Mucosa of rectum (tissue), 2 donors: ENCODE data around the gene SLC16A9.
"Not testable (repeated sequence)": the region's sequence is repeated elsewhere in the genome, so short reads cannot be mapped to it uniquely, and the experiment has no call there.

Experiments used
- H3K27ac ChIP-seq, 2 donors: one replicate each; pipeline ENCODE4 v1.7.0; 2013; ENCODE audit warnings: inconsistent platforms in 2 of 2, low read depth in 2 of 2, low read length in 2 of 2
- H3K27me3 ChIP-seq, 2 donors: one replicate each; pipeline ENCODE4 v1.7.0; 2013; ENCODE audit warnings: low read length in 2 of 2; ENCODE audit not compliant: control insufficient read depth in 2 of 2, insufficient read depth in 2 of 2
- H3K36me3 ChIP-seq, 2 donors: one replicate each; pipeline ENCODE4 v1.7.0; 2013; ENCODE audit warnings: low read length in 2 of 2; ENCODE audit not compliant: control insufficient read depth in 2 of 2, insufficient read depth in 2 of 2
- H3K4me1 ChIP-seq, 2 donors: one replicate each; pipeline ENCODE4 v1.7.0; 2013; ENCODE audit warnings: low read length in 2 of 2, mild to moderate bottlenecking in 1 of 2; ENCODE audit not compliant: control insufficient read depth in 2 of 2, insufficient read depth in 2 of 2
- H3K4me3 ChIP-seq, 2 donors: one replicate each; pipeline ENCODE4 v1.7.0; 2013; ENCODE audit warnings: low read length in 2 of 2
- H3K9ac ChIP-seq, 2 donors: one replicate each; pipeline ENCODE4 v1.7.0; 2013; ENCODE audit warnings: low read length in 2 of 2, low read depth in 1 of 2, mild to moderate bottlenecking in 1 of 2
- H3K9me3 ChIP-seq, 2 donors: one replicate each; pipeline ENCODE4 v1.7.0; 2013; ENCODE audit warnings: low read length in 2 of 2; ENCODE audit not compliant: control insufficient read depth in 2 of 2
- donor health status: healthy.
- donor health status: Normal muscosa, but diverticular disease.

The SLC16A9 gene

DNA sequence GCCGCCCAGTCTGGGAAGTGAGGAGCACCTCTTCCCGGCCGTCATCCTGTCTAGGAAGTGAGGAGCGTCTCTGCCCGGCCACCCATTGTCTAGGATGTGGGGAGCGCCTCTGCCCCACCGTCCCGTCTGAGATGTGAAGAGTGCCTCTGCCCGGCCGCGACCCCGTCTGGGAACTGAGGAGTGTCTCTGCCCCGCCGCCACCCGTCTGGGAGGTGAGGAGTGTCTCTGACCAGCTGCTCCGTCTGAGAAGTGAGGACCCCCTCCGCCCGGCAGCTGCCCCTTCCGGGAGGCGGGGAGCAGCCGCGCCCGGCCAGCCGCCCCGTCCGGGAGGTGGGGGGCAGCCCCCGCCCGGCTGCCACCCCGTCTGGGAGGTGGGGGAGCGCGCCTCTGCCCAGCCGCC lies 34.5 kb upstream of the SLC16A9 start:
- H3K27ac ChIP-seq, H3K36me3 ChIP-seq, H3K27me3 ChIP-seq, H3K9ac ChIP-seq, H3K9me3 ChIP-seq, H3K4me3 ChIP-seq: not testable (repeated sequence)
- peaks cover 0 to 16% of the 10 kb centered on the region in 2 donors for H3K4me1 ChIP-seq

DNA sequence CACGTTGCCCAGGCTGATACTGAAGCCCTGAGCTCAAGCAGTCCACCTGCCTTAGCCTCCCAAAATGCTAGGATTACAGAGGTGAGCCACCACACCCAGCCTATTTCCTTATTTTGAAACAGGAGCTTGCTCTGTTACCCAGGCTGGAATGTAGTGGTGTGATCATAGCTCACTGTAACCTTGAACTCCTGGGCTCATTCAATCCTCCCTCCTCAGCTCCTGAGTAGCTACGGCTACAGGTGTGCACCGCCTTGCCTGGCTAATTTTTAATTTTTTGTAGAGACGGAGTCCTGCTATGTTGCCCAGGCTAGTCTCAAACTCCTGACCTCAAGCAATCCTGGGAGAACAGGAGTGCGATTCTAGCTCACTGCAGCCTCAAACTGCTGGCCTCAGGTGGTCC lies 31.9 kb upstream of the SLC16A9 start:
- Histone ChIP-seq H3K27me3 (no peaks in the 10 kb centered on the region), H3K9ac (no peak overlapping the region), H3K9me3 (no peaks in the 10 kb centered on the region), H3K4me1 (peaks cover 0 to 8% of the 10 kb centered on the region in 2 donors), H3K27ac (peak overlapping the region in 1 of 2 donors; percentile 67), H3K4me3 (no peak overlapping the region), H3K36me3 (no peaks in the 10 kb centered on the region)

DNA sequence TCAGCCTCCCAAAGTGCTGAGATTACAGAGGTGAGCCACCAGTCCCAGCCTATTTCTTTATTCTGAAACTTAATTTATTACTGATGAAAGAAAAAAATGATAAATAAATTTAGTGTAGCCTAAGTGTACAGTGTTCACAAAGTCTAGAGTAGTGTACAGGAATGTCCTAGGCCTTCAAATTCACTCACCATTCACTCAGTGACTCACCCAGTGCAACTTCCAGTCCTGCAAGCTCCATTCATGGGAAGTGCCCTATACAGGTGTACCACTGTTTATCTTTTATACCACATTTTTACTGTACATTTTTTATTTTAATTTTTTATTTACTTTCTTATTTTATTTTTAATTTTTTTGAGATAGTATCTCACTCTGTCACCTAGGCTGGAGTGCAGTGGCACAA lies 31.4 kb upstream of the SLC16A9 start:
- Histone ChIP-seq H3K9ac (no peak overlapping the region), H3K27ac (peak overlapping the region in 1 of 2 donors; percentile 67), H3K4me1 (peaks cover 0 to 5% of the 10 kb centered on the region in 2 donors), H3K36me3 (no peaks in the 10 kb centered on the region), H3K27me3 (no peaks in the 10 kb centered on the region), H3K9me3 (no peaks in the 10 kb centered on the region), H3K4me3 (no peak overlapping the region)

DNA sequence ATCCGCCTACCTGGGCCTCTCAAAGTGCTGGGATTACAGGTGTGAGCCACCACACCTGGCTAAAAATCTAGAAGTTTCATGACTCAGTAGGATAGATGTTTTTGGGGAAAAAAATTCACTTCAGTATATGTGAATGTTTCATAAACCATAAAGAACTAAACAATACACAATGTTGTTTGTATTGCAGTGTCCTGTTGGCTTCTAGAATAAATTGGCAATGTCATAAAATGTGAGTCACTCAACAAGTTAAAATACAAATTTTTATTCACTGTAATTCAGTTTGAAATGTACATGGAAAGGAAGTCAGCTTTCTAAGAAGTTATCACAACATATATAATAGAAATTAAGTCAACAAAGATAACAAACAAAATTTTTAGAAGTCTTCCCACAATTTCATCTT lies 27.1 kb upstream of the SLC16A9 start:
- Histone ChIP-seq H3K9ac (no peak overlapping the region), H3K27ac (no peak overlapping the region), H3K4me3 (no peak overlapping the region), H3K27me3 (no peaks in the 10 kb centered on the region), H3K36me3 (no peaks in the 10 kb centered on the region), H3K9me3 (no peaks in the 10 kb centered on the region), H3K4me1 (peaks cover 0 to 5% of the 10 kb centered on the region in 2 donors)

DNA sequence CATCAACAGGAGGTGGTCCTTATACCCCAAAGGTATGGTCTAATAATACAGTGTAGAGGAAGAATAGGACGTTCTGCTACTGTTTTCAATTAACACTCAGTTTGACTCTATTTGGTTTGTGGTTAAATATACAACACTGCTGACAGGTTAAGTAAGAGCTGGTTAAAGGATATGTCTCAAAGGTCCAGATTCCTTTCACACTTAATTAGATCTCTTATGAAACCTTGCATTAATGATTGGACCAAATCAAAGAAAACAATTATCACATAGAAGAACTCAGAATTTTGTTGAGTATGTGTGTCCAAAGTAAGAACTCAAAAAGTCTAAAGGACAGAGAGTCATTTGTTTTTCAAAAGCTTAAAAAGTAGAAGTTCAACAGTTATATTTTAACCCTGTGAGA lies 25.6 kb upstream of the SLC16A9 start:
- H3K27ac ChIP-seq, result no peak overlapping the region
- H3K27me3 ChIP-seq, result no peaks in the 10 kb centered on the region
- no peak overlapping the region for H3K4me3 ChIP-seq
- no peaks in the 10 kb centered on the region for H3K4me1 ChIP-seq
- no peak overlapping the region for H3K9ac ChIP-seq
- H3K36me3 ChIP-seq, result no peaks in the 10 kb centered on the region
- H3K9me3 ChIP-seq, result no peaks in the 10 kb centered on the region

DNA sequence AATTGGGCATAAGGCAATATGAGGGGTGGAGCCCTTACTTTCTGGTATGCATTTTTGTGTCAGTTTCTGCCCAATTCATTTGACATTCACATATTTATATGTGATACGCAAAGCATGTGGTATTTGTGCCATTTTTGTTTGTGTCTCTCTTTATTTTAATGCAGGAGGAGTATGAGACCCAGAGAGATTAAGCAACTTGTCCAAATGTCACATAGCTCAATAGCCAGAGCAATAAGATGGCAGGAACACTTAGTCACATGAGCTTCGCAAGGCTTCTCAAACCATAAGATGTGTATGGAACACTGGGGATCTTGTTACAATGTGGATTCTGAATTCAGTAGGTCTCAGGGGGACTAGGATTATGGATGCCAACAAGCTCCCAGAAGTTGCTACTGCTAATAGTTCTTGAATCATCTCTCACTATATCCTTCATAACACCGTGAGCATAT lies 24.4 kb upstream of the SLC16A9 start:
- Histone ChIP-seq H3K9ac (no peak overlapping the region), H3K27ac (no peak overlapping the region), H3K4me1 (no peaks in the 10 kb centered on the region), H3K36me3 (no peaks in the 10 kb centered on the region), H3K9me3 (no peaks in the 10 kb centered on the region), H3K4me3 (no peak overlapping the region), H3K27me3 (no peaks in the 10 kb centered on the region)

DNA sequence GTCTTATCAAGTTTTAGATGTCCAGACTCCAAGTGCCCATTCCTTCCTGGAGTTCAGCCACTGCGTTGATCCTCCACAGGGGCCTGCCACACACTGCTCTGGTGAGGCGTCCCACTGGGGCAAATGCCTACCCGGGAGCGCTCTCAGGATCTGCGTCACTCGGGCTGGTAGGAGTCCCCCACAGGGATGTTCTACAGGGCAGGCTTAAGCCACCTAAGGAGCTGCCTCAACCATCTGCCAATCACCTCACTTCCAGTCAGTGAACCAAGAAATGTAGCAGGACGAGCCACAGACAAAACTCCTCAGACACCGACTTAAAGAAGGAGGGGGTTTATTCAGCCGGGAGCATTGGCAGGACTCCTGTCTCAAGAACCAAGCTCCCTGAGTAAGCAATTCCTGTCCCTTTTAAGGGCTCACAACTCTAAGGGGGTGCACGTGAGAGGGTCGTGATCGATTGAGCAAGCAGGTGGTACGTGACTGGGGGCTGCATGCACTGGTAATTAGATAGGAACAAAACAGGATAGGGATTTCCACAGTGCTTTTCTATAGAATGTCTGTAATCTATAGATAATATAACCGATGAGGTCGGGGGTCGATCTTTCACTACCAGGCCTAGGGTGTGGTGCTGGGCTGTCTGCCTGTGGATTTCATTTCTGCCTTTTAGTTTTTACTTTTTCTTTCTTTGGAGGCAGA lies 23.8 kb upstream of the SLC16A9 start:
- not testable (repeated sequence) for H3K9ac ChIP-seq

DNA sequence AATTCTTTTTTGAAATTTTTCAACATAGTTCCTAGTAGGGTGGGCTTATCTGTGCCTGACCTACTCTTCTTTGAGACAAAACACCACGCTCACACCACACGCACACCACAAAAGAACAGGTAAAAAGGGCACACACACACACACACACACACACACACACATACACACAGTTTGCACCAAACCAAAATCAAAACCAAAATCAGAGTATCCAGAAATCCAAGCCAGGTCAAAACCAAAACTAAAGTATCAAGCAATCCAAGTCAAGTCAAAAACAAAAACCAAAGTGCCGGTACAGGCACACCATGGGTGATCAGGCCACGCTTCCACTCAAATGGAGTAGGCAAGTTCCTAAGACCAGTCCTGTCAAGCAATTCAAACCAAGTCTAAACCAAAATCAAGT lies 23.2 kb upstream of the SLC16A9 start:
- not testable (repeated sequence) for H3K27me3 ChIP-seq, H3K4me3 ChIP-seq, H3K4me1 ChIP-seq, H3K9ac ChIP-seq, H3K36me3 ChIP-seq, H3K9me3 ChIP-seq, H3K27ac ChIP-seq

More for the DNA sequence above, 23.8 kb upstream of the SLC16A9 start:
- not testable (repeated sequence) for H3K27ac ChIP-seq, H3K4me3 ChIP-seq, H3K27me3 ChIP-seq, H3K36me3 ChIP-seq, H3K4me1 ChIP-seq, H3K9me3 ChIP-seq

DNA sequence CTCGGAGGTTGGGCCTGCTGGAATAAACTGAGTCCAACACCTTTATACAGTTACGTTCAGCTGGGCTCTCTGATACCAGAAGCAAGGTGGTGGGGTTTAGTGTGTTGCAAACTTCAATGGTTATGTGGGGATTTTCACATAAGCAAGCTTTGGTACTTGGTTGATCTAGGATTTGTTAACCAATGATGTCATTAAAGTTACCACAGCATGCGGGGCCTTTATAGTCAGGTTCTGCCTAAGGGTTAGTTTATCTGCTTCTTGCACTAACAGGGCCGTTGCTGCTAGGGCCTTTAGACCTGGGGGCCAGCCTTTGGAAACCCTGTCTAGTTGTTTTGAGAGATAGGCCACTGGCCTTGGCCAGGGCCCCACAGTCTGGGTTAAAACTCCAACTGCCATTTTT lies 19.5 kb upstream of the SLC16A9 start:
- H3K9me3 ChIP-seq, H3K27me3 ChIP-seq, H3K36me3 ChIP-seq, H3K27ac ChIP-seq, H3K4me3 ChIP-seq, H3K9ac ChIP-seq: not testable (repeated sequence)
- peaks cover 0 to 20% of the 10 kb centered on the region in 2 donors for H3K4me1 ChIP-seq

DNA sequence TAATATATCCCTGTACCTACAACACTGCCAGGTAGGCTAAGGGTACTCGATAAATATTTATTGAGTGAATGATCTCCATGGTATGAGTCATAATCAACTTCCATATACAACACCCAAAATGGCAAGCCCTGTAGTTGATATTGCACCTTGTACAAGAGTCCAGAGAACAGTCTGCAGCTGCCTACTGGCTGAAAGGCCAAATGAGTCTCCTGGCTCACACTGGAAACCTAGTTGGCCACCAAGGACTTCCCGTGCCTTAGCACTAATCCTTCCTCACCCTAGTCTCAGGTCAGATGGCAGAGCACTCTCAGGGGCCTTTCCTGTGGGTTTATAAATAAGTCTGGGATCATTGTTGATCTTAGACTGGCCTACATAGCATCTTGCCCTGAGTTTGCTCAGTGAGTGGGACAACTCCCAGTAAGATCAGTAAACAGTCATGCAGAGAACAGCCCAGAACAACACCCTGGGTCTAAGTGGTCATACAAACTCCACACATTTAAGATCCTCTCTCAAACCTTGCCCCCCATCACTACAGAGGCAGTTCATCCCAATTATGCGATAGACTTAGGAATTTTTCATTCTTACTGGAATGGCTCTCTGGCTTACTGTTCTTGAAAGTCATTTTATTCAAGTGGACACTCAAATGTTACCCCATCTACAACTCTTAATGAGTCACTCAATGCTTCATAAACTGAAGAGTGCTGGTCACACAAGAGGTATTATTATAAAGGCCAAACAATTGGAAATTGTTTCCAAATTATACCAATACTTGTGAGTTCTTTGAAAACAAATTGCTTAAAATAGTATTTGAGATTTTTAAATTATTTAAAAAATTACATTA lies 14.7 kb upstream of the SLC16A9 start:
- Histone ChIP-seq H3K9me3 (no peaks in the 10 kb centered on the region), H3K4me1 (peaks cover 6 to 34% of the 10 kb centered on the region in 2 donors), H3K9ac (peak overlapping the region in 1 of 2 donors; percentile 53), H3K27me3 (no peaks in the 10 kb centered on the region), H3K36me3 (no peaks in the 10 kb centered on the region), H3K27ac (peak overlapping the region; percentile 80 to 86), H3K4me3 (peak overlapping the region in 1 of 2 donors; percentile 27)
